HepG2 (cell line): Measurements from ENCODE around the gene RAB42. TPM values are rescaled to one million over a fixed set of nuclear protein-coding genes. Genes with fewer than 3 reads are reported as not detected.
"Not testable (repeated sequence)": the region's sequence is repeated elsewhere in the genome, so short reads cannot be mapped to it uniquely, and the experiment has no call there.

Source experiments
- ATAC-seq: fragments of 200-7000 bp; cut with Tn5 transposase; 3 replicates; pipeline ENCODE4 v1.9.1; 2020; ENCODE audit warnings: mild to moderate bottlenecking, moderate library complexity
- BruUV-seq: library from RNA; stranded (reverse); fragments of 400-500 nt; replicated peaks from 2 replicates; lab custom pipeline; 2021; lab: Mats Ljungman, UMichigan
- CTCF ChIA-PET: fragments of 300-600 bp; formaldehyde crosslinking; extraction: SDS; loops from one replicate; lab custom pipeline; 2021; ENCODE audit warnings: low total read pairs, inconsistent platforms, low intra/inter-chr PET ratio; lab: Yijun Ruan, JAX
- POLR2A ChIA-PET: fragments of 350-600 bp; sonication (Branson Sonifier 250); formaldehyde crosslinking; loops from one replicate; lab custom pipeline; 2020; ENCODE audit warnings: antibody characterized with exemption, inconsistent platforms; lab: Yijun Ruan, JAX
- DNase-seq: peaks from one replicate; pipeline ENCODE4 v3.0.0-alpha.2; 2015; ENCODE audit warnings: low spot score
- FAIRE-seq: peaks from 3 replicates; lab custom pipeline; 2011; peaks lifted over from hg19 to GRCh38; lab: Jason Lieb, UNC
- H2AFZ ChIP-seq: one replicate; pipeline ENCODE4 v1.6.1; 2011; ENCODE audit warnings: low read length, inconsistent platforms
- H3K27ac ChIP-seq: fragments of 300-600 bp; 3 replicates; pipeline ENCODE4 v1.8.0; 2011; ENCODE audit warnings: mixed run types, mild to moderate bottlenecking, mixed read lengths, low read length, inconsistent platforms; ENCODE audit not compliant: insufficient read depth; ENCODE audit errors: extremely low read length
- H3K27me3 ChIP-seq, 2 experiments: fragments of 200-600 bp in 1 of 2; 2 replicates in 1 of 2; 3 replicates in 1 of 2; pipeline versions ENCODE4 v1.6.0 to v1.8.0; 2011; ENCODE audit warnings: low read length in 2 of 2, mild to moderate bottlenecking in 2 of 2, moderate library complexity in 2 of 2, inconsistent platforms in 1 of 2; ENCODE audit not compliant: insufficient read depth in 2 of 2, control insufficient read depth in 1 of 2
- H3K36me3 ChIP-seq, 2 experiments: fragments of 200-600 bp in 1 of 2; replicated peaks in 1 of 2; 2 replicates in 1 of 2; 3 replicates in 1 of 2; pipeline versions ENCODE4 v1.5.1 to v1.8.0; 2011; ENCODE audit warnings: low read length in 2 of 2, inconsistent platforms in 1 of 2; ENCODE audit not compliant: insufficient read depth in 2 of 2, control insufficient read depth in 1 of 2
- H3K4me1 ChIP-seq: 2 replicates; pipeline ENCODE4 v1.5.1; 2012; ENCODE audit warnings: low read length, inconsistent platforms; ENCODE audit not compliant: insufficient read depth
- H3K4me2 ChIP-seq: 2 replicates; pipeline ENCODE4 v1.6.0; 2011; ENCODE audit warnings: low read depth, low read length, inconsistent platforms
- H3K4me3 ChIP-seq, 3 experiments: fragments of 200-600 bp in 1 of 3; sonication (generic), shearing (Covaris generic) in 1 of 3; replicated peaks in 1 of 3; 2 replicates each; pipeline ENCODE4 v1.5.1; 2011 to 2016; ENCODE audit warnings: low read length in 3 of 3, inconsistent platforms in 2 of 3, low read depth in 2 of 3, mild to moderate bottlenecking in 2 of 3, control low read depth in 1 of 3, mixed read lengths in 1 of 3; ENCODE audit not compliant: insufficient read depth in 1 of 3
- H3K79me2 ChIP-seq: one replicate; pipeline ENCODE4 v1.6.1; 2011; ENCODE audit warnings: low read length, inconsistent platforms; ENCODE audit not compliant: insufficient read depth
- H3K9ac ChIP-seq: 2 replicates; pipeline ENCODE4 v1.6.0; 2011; ENCODE audit warnings: mild to moderate bottlenecking, low read depth, low read length, inconsistent platforms; ENCODE audit not compliant: insufficient read depth
- H3K9me3 ChIP-seq: 2 replicates; pipeline ENCODE4 v1.5.1; 2012; ENCODE audit warnings: mild to moderate bottlenecking, low read length
- H4K20me1 ChIP-seq: 2 replicates; pipeline ENCODE4 v1.6.0; 2011; ENCODE audit warnings: inconsistent platforms, mild to moderate bottlenecking, low read length, moderate library complexity; ENCODE audit not compliant: insufficient read depth
- KAT8 ChIP-seq: IDR thresholded peaks from 2 replicates; pipeline ENCODE4 v1.6.1; 2016; ENCODE audit warnings: missing genetic modification reagents, missing compliant biosample characterization
- MZF1 ChIP-seq: sonication (generic); formaldehyde crosslinking; IDR thresholded peaks from 2 replicates; pipeline ENCODE4 v1.8.1; 2023; ENCODE audit warnings: mild to moderate bottlenecking, missing genetic modification reagents, borderline replicate concordance
- SNAPC2 ChIP-seq: sonication (generic); formaldehyde crosslinking; IDR thresholded peaks from 2 replicates; pipeline ENCODE4 v1.8.1; 2022; ENCODE audit warnings: mild to moderate bottlenecking, missing genetic modification reagents
- SPEN ChIP-seq: sonication (generic); formaldehyde crosslinking; IDR thresholded peaks from 2 replicates; pipeline ENCODE4 v1.5.1; 2020; ENCODE audit warnings: low read depth, mild to moderate bottlenecking, missing genetic modification reagents
- SRSF4 ChIP-seq: fragments of 200-400 bp; formaldehyde crosslinking; IDR thresholded peaks from one replicate; pipeline ENCODE4 v1.6.1; 2018; ENCODE audit warnings: mild to moderate bottlenecking, low read depth, low read length, moderate library complexity; ENCODE audit not compliant: poor library complexity, severe bottlenecking
- SUZ12 ChIP-seq: fragments of 150-350 bp; IDR thresholded peaks from 2 replicates; pipeline ENCODE4 v1.6.1; 2014; ENCODE audit warnings: low read depth, low read length
- ZNF138 ChIP-seq: sonication (generic); formaldehyde crosslinking; IDR thresholded peaks from 2 replicates; pipeline ENCODE4 v1.5.0; 2020; ENCODE audit warnings: mild to moderate bottlenecking, low read depth, missing genetic modification reagents
- ZNF296 ChIP-seq: sonication (generic); formaldehyde crosslinking; conservative IDR thresholded peaks from 2 replicates; pipeline ENCODE4 v1.5.0; 2020; ENCODE audit warnings: mild to moderate bottlenecking, missing genetic modification reagents
- ZNF501 ChIP-seq: sonication (generic); formaldehyde crosslinking; IDR thresholded peaks from 2 replicates; pipeline ENCODE4 v1.5.1; 2020; ENCODE audit warnings: mild to moderate bottlenecking, moderate library complexity, missing genetic modification reagents
- ZNF652 ChIP-seq: IDR thresholded peaks from 2 replicates; pipeline ENCODE4 v1.6.1; 2016; ENCODE audit warnings: low read depth, borderline replicate concordance
- WGBS: methylation state at CpG from one replicate; pipeline ENCODE4 v1.1.6; 2017; ENCODE audit warnings: low lambda C conversion rate; 5-methylcytosine and 5-hydroxymethylcytosine counted together
- in situ Hi-C: cut with HindIII; loops from 2 replicates; pipeline ENCODE4 v1.10.0; 2017; ENCODE audit warnings: low pct_unique_long_range_greater_than_20kb; ENCODE audit not compliant: extremely low pct_ligation_motif_present
- intact Hi-C: fragments of 100-400 bp; cut with micrococcal nuclease; formaldehyde crosslinking; loops from one replicate; pipeline ENCODE4 v1.10.0; 2022; ENCODE audit not compliant: unreplicated experiment
- polyA plus RNA-seq, 8 experiments: library from polyadenylated mRNA; depleted of rRNA in 3 of 8; stranded (reverse) in 7 of 8; unstranded in 1 of 8; fragments of >200 nt; fragmentation: Illumina TruSeq in 4 of 8; extraction: Trizol in 4 of 8; gene quantifications; 2 replicates each; pipeline versions ENCODE4 v1.2.1 to v1.2.3, GENCODE V29; 2011 to 2016; ENCODE audit warnings: low read depth in 4 of 8, missing spikeins in 1 of 8, mixed read lengths in 1 of 8; ENCODE audit not compliant: insufficient read depth in 1 of 8
- total RNA-seq, 5 experiments: library from RNA; depleted of rRNA; stranded (reverse); fragments of >200 nt; fragmentation: Illumina TruSeq; extraction: Trizol; gene quantifications; 2 replicates each; pipeline ENCODE4 v1.2.3, GENCODE V29; 2016; ENCODE audit warnings: low read depth in 1 of 5
- TF ChIP-seq, protein P1 (sequence below): sonication (generic); formaldehyde crosslinking; IDR thresholded peaks from 2 replicates; pipeline ENCODE4 v1.4.0; 2020; ENCODE audit warnings: missing genetic modification reagents
- TF ChIP-seq, protein P2 (sequence below): IDR thresholded peaks from 2 replicates; pipeline ENCODE4 v1.6.1; 2018; ENCODE audit warnings: missing genetic modification reagents, mild to moderate bottlenecking, missing compliant biosample characterization

RAB42 gene
- total and polyA plus RNA-seq, 2 of the 13 experiments (the other 11 are each of a cell fraction or from before 2014, with no cell fraction given), result 10.4 to 166 TPM

DNA sequence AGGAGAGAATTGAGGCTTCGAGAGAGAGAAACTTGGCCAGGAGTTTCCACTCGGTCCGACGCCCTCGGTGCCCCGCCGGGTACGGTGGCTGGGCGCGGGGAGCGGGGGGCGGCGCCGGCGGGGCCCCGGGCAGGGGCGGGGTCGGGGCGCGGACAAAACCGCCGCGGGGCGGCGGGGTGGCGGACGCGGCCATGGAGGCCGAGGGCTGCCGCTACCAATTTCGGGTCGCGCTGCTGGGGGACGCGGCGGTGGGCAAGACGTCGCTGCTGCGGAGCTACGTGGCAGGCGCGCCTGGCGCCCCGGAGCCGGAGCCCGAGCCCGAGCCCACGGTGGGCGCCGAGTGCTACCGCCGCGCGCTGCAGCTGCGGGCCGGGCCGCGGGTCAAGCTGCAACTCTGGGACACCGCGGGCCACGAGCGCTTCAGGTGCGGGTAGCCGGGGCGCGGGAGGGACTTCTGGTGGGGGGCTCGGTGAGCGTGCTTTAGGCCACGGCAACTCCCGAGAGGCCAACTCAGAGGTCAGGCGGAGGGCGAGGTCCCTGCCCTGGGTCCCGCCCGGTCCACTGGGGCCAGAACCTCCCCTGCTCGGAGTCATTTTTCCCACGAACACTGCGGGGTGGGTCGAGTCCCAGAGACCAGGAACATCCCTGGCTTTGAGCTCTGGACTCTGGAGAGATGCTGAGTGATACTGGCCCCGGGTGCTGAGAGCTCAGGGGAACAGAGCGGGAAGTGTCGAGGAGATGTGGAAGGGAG, 431 bp downstream of the RAB42 start (continued):
- TF ChIP-seq, protein P1, sequence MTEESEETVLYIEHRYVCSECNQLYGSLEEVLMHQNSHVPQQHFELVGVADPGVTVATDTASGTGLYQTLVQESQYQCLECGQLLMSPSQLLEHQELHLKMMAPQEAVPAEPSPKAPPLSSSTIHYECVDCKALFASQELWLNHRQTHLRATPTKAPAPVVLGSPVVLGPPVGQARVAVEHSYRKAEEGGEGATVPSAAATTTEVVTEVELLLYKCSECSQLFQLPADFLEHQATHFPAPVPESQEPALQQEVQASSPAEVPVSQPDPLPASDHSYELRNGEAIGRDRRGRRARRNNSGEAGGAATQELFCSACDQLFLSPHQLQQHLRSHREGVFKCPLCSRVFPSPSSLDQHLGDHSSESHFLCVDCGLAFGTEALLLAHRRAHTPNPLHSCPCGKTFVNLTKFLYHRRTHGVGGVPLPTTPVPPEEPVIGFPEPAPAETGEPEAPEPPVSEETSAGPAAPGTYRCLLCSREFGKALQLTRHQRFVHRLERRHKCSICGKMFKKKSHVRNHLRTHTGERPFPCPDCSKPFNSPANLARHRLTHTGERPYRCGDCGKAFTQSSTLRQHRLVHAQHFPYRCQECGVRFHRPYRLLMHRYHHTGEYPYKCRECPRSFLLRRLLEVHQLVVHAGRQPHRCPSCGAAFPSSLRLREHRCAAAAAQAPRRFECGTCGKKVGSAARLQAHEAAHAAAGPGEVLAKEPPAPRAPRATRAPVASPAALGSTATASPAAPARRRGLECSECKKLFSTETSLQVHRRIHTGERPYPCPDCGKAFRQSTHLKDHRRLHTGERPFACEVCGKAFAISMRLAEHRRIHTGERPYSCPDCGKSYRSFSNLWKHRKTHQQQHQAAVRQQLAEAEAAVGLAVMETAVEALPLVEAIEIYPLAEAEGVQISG (CRISPR knock-in tag), result peak; percentile 57
- peak; percentile 37 for TF ChIP-seq SPEN (CRISPR knock-in tag)
- TF ChIP-seq SRSF4, result no peak
- TF ChIP-seq MZF1 (CRISPR knock-in tag), result no peak
- TF ChIP-seq SUZ12, result no peak
- TF ChIP-seq ZNF138 (CRISPR knock-in tag), result no peak
- TF ChIP-seq SNAPC2, result 0 out of 2 replicates have a peak, but pooled peaks have one; percentile 46

DNA sequence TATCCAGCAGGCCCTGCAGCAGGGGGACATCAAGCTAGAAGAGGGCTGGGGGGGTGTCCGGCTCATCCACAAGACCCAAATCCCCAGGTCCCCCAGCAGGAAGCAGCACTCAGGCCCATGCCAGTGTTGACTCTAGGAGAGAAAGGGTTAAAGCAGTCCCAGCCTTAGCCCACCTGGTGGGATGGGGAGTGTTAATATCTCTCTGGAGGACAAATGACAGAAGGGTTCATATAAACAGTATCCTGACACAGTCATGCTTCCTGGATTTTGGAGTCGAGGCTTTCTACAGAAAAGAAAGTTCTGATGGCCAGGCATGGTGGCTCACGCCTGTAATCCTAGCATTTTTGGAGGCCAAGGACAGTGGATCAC, 1.9 kb downstream of the RAB42 start:
- H3K9me3 ChIP-seq, intact Hi-C loops, FAIRE-seq, H3K27me3 ChIP-seq, H3K9ac ChIP-seq, BruUV-seq, DNase-seq, ATAC-seq, CTCF ChIA-PET, H2AFZ ChIP-seq, H3K36me3 ChIP-seq: not testable (repeated sequence)
- WGBS, result 69% methylated on average over 3 of the region's 3 CpGs
- Histone ChIP-seq H3K4me3 (peak overlapping the region; percentile 70 to 91 (median 72); a peak in 5 of 6 replicates), H4K20me1 (peaks cover 11% of the 10 kb centered on the region; the same call in 1 of the 2 replicates), H3K79me2 (peaks cover 14% of the 10 kb centered on the region), H3K27ac (peak overlapping the region; percentile 46), H3K4me2 (peak overlapping the region; percentile 83), H3K4me1 (peaks cover 57% of the 10 kb centered on the region)
- POLR2A ChIA-PET, result interaction anchor here (1.0 to 7.8 kb wide), 4 partner anchors 14 to 358 kb away, joined by 4 to 139 read pairs (median 6); partner anchors contain the start of genes ATP5IF1 and RNU11
- TF ChIP-seq KAT8, result 0 out of 2 replicates have a peak, but pooled peaks have one; percentile 23
- TF ChIP-seq ZNF296 (CRISPR knock-in tag), result 0 out of 2 replicates have a peak, but pooled peaks have one; percentile 51
- 0 out of 2 replicates have a peak, but pooled peaks have one; percentile 46 for TF ChIP-seq ZNF501
- TF ChIP-seq, protein P2, sequence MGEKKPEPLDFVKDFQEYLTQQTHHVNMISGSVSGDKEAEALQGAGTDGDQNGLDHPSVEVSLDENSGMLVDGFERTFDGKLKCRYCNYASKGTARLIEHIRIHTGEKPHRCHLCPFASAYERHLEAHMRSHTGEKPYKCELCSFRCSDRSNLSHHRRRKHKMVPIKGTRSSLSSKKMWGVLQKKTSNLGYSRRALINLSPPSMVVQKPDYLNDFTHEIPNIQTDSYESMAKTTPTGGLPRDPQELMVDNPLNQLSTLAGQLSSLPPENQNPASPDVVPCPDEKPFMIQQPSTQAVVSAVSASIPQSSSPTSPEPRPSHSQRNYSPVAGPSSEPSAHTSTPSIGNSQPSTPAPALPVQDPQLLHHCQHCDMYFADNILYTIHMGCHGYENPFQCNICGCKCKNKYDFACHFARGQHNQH (CRISPR knock-in tag), result 0 out of 2 replicates have a peak, but pooled peaks have one; percentile 9
- peak; percentile 85 for TF ChIP-seq ZNF652
- in situ Hi-C loops, result loop anchor here (25.0 kb wide), 1 partner anchor 357 kb away; the partner anchor contains the start of genes ATP5IF1 and DNAJC8
